CD4-positive, alpha-beta T cell treated with Interleukin-4 for 1 hour (primary cell): Measurements from ENCODE around the gene FAM162B.
"Not testable (repeated sequence)": the region's sequence is repeated elsewhere in the genome, so short reads cannot be mapped to it uniquely, and the experiment has no call there.

Source experiments
- DNase-seq, 2 donors: peaks; one replicate each; pipeline ENCODE4 v3.0.0-alpha.2; 2020 to 2022

FAM162B gene

GRCh38 chr6:116714761-116715160 lies 50.8 kb downstream of the FAM162B start:
- no peak for DNase-seq

GRCh38 chr6:116714296-116714695 lies 51.2 kb downstream of the FAM162B start:
- no peak for DNase-seq

GRCh38 chr6:116705917-116706316 lies 59.6 kb downstream of the FAM162B start:
- DNase-seq = no peak

- DNase-seq = not testable (repeated sequence)
Measured at GRCh38 chr6:116703888-116704287, 61.6 kb downstream of the FAM162B start.
